Panc1 (cell line): ENCODE results near the gene HSFX3.

Source experiments
- CTCF ChIP-seq: fragments of 450-650 bp; IDR thresholded peaks from 2 replicates; pipeline ENCODE4 v1.5.1; 2017; ENCODE audit warnings: mild to moderate bottlenecking
- POLR2AphosphoS5 ChIP-seq: IDR thresholded peaks from 2 replicates; pipeline ENCODE4 v1.6.1; 2012; ENCODE audit warnings: mild to moderate bottlenecking, low read depth, low read length, moderate library complexity
- REST ChIP-seq, 2 experiments: IDR thresholded peaks; 2 replicates each; pipeline ENCODE4 v1.6.1; 2011 to 2012; ENCODE audit warnings: low read depth in 2 of 2, control low read depth in 1 of 2, low read length in 1 of 2, mild to moderate bottlenecking in 1 of 2, moderate library complexity in 1 of 2; ENCODE audit not compliant: insufficient read depth in 1 of 2
- SIN3A ChIP-seq: IDR thresholded peaks from 2 replicates; pipeline ENCODE4 v1.6.1; 2012; ENCODE audit warnings: low read depth, mild to moderate bottlenecking, low read length, moderate library complexity, borderline replicate concordance; ENCODE audit not compliant: insufficient read depth
- TCF7L2 ChIP-seq: IDR thresholded peaks from 2 replicates; pipeline ENCODE4 v1.6.1; 2011; ENCODE audit warnings: mild to moderate bottlenecking, low read depth, low read length, inconsistent platforms

- TF ChIP-seq CTCF (peak; percentile 20), POLR2AphosphoS5 (no peak), TCF7L2 (no peak), REST (IDR thresholded peaks at IDR 0.05; ENCODE audit: insufficient read depth in 1 of 2, low read depth in 2 of 2, low read length in 1 of 2) (no peak), SIN3A (no peak)
Observed at GRCh38 chrX:149510386-149510785, 39.3 kb downstream of the HSFX3 start.
